HCT116 (cell line): ENCODE results near the gene RBM8A. TPM values are rescaled to one million over a fixed set of nuclear protein-coding genes. Genes with fewer than 3 reads are reported as not detected.
"Not testable (repeated sequence)": the region's sequence is repeated elsewhere in the genome, so short reads cannot be mapped to it uniquely, and the experiment has no call there.

Source experiments
- ATAC-seq: fragments of 200-7000 bp; cut with Tn5 transposase; 2 replicates; pipeline ENCODE4 v1.9.1; 2020; ENCODE audit warnings: mild to moderate bottlenecking, moderate library complexity
- BruUV-seq: library from RNA; stranded (reverse); fragments of 400-500 nt; replicated peaks from 2 replicates; lab custom pipeline; 2021; lab: Mats Ljungman, UMichigan
- CTCF ChIA-PET: fragments of 300-600 bp; sonication (Branson Sonifier 250); formaldehyde crosslinking; loops from one replicate; lab custom pipeline; 2021; ENCODE audit warnings: antibody characterized with exemption; lab: Charles Lee
- POLR2A ChIA-PET: fragments of 300-600, 350-600 bp; sonication (Branson Sonifier 250); formaldehyde crosslinking; loops from one replicate; lab custom pipeline; 2021; ENCODE audit warnings: antibody characterized with exemption; lab: Charles Lee
- RAD21 ChIA-PET, 2 experiments: fragments of 300-600 bp; sonication (Branson Sonifier 250); formaldehyde crosslinking; loops; one replicate each; lab custom pipeline; 2023; ENCODE audit warnings: low total read pairs in 2 of 2; ENCODE audit not compliant: uncharacterized antibody in 2 of 2, unreplicated experiment in 2 of 2, low non-redundant PET in 1 of 2; lab: Charles Lee
- DNase-seq: peaks from one replicate; pipeline ENCODE4 v3.0.0-alpha.2; 2010; ENCODE audit warnings: low read depth, low spot score
- H2AFZ ChIP-seq: fragments of 200-600 bp; shearing (Covaris generic), sonication (generic); 2 replicates; pipeline ENCODE4 v1.6.1; 2017; ENCODE audit warnings: low read depth, mixed run types, mixed read lengths, antibody characterized with exemption, low read length; ENCODE audit not compliant: poor library complexity, severe bottlenecking
- H3K27ac ChIP-seq: 2 replicates; pipeline ENCODE4 v1.5.1; 2012; ENCODE audit warnings: low read depth, low read length
- H3K27me3 ChIP-seq: fragments of 200-600 bp; sonication (generic); 2 replicates; pipeline ENCODE4 v1.6.1; 2016; ENCODE audit warnings: mixed run types, low read length, mixed read lengths; ENCODE audit not compliant: insufficient read depth
- H3K36me3 ChIP-seq, 2 experiments: fragments of 200-500 bp in 1 of 2; fragments of 200-600 bp in 1 of 2; sonication (Bioruptor generic) in 1 of 2; sonication (generic) in 1 of 2; 2 replicates each; pipeline versions ENCODE4 v1.5.1 to v1.6.1; 2014 to 2016; ENCODE audit warnings: low read length in 2 of 2, inconsistent platforms in 1 of 2, mixed read lengths in 1 of 2, mixed run types in 1 of 2; ENCODE audit not compliant: insufficient read depth in 2 of 2, control insufficient read depth in 1 of 2
- H3K4me1 ChIP-seq, 2 experiments: fragments of 200-600 bp in 1 of 2; sonication (generic) in 1 of 2; 2 replicates each; pipeline versions ENCODE4 v1.5.1 to v1.6.1; 2012 to 2017; ENCODE audit warnings: low read length in 2 of 2, inconsistent platforms in 1 of 2, mild to moderate bottlenecking in 1 of 2, mixed read lengths in 1 of 2, mixed run types in 1 of 2, moderate library complexity in 1 of 2; ENCODE audit not compliant: insufficient read depth in 2 of 2, control insufficient read depth in 1 of 2
- H3K4me2 ChIP-seq: fragments of 200-600 bp; sonication (generic); 2 replicates; pipeline ENCODE4 v1.6.1; 2017; ENCODE audit warnings: mixed run types, low read length, mixed read lengths
- H3K4me3 ChIP-seq, 2 experiments: fragments of 200-600 bp in 1 of 2; sonication (generic) in 1 of 2; replicated peaks in 1 of 2; 2 replicates each; pipeline ENCODE4 v1.5.1; 2011 to 2016; ENCODE audit warnings: low read length in 2 of 2, control low read depth in 1 of 2, low read depth in 1 of 2, mild to moderate bottlenecking in 1 of 2, mixed read lengths in 1 of 2, mixed run types in 1 of 2
- H3K79me2 ChIP-seq: fragments of 200-600 bp; sonication (generic); 2 replicates; pipeline ENCODE4 v1.6.1; 2017; ENCODE audit warnings: mild to moderate bottlenecking, mixed run types, low read length, moderate library complexity, mixed read lengths; ENCODE audit not compliant: insufficient read depth
- H3K9ac ChIP-seq: fragments of 200-600 bp; sonication (generic); 2 replicates; pipeline ENCODE4 v1.6.1; 2016; ENCODE audit warnings: low read length, mixed read lengths
- H3K9me2 ChIP-seq: fragments of 200-600 bp; sonication (generic), shearing (Covaris generic); 2 replicates; pipeline ENCODE4 v1.6.1; 2017; ENCODE audit warnings: mixed run types, mild to moderate bottlenecking, moderate library complexity; ENCODE audit not compliant: insufficient read depth
- H3K9me3 ChIP-seq, 2 experiments: fragments of 200-500 bp in 1 of 2; fragments of 200-600 bp in 1 of 2; sonication (Bioruptor generic) in 1 of 2; sonication (generic) in 1 of 2; 2 replicates each; pipeline ENCODE4 v1.6.1; 2014 to 2017; ENCODE audit warnings: low read length in 2 of 2, mixed read lengths in 2 of 2, inconsistent platforms in 1 of 2, low read depth in 1 of 2, mild to moderate bottlenecking in 1 of 2, mixed run types in 1 of 2, moderate library complexity in 1 of 2; ENCODE audit not compliant: control insufficient read depth in 1 of 2, insufficient read depth in 1 of 2
- H4K20me1 ChIP-seq: fragments of 200-600 bp; sonication (generic), shearing (Covaris generic); 2 replicates; pipeline ENCODE4 v1.6.1; 2017; ENCODE audit warnings: mixed run types, mild to moderate bottlenecking, moderate library complexity; ENCODE audit not compliant: insufficient read depth
- ATF3 ChIP-seq: IDR thresholded peaks from 2 replicates; pipeline ENCODE4 v1.6.1; 2012
- CBX3 ChIP-seq: IDR thresholded peaks from 2 replicates; pipeline ENCODE4 v1.6.1; 2012; ENCODE audit warnings: low read depth
- CTCF ChIP-seq, 3 experiments: fragments of 200-600 bp in 1 of 3; sonication (generic) in 1 of 3; IDR thresholded peaks in 2 of 3; conservative IDR thresholded peaks in 1 of 3; 2 replicates each; pipeline ENCODE4 v1.5.1; 2012 to 2017; ENCODE audit warnings: low read depth in 2 of 3, low read length in 2 of 3, antibody characterized with exemption in 1 of 3, borderline replicate concordance in 1 of 3, control low read depth in 1 of 3, mild to moderate bottlenecking in 1 of 3, mixed read lengths in 1 of 3, mixed run types in 1 of 3, moderate library complexity in 1 of 3; ENCODE audit not compliant: insufficient read depth in 1 of 3
- ELF1 ChIP-seq: IDR thresholded peaks from 2 replicates; pipeline ENCODE4 v1.6.1; 2012; ENCODE audit warnings: low read depth, borderline replicate concordance
- JUND ChIP-seq: IDR thresholded peaks from 2 replicates; pipeline ENCODE4 v1.6.1; 2012
- MAX ChIP-seq: IDR thresholded peaks from 2 replicates; pipeline ENCODE4 v1.6.1; 2012
- POLR2AphosphoS5 ChIP-seq: IDR thresholded peaks from 2 replicates; pipeline ENCODE4 v1.6.1; 2011; ENCODE audit warnings: mild to moderate bottlenecking, low read depth, low read length, moderate library complexity
- RAD21 ChIP-seq: IDR thresholded peaks from 2 replicates; pipeline ENCODE4 v1.6.1; 2012; ENCODE audit warnings: low read depth, mild to moderate bottlenecking
- SIN3A ChIP-seq: IDR thresholded peaks from 2 replicates; pipeline ENCODE4 v1.6.1; 2012; ENCODE audit warnings: low read depth
- SP1 ChIP-seq: IDR thresholded peaks from 2 replicates; pipeline ENCODE4 v1.6.1; 2012; ENCODE audit warnings: low read depth
- SRF ChIP-seq: IDR thresholded peaks from 2 replicates; pipeline ENCODE4 v1.6.1; 2012; ENCODE audit warnings: low read depth
- TCF7L2 ChIP-seq: IDR thresholded peaks from 2 replicates; pipeline ENCODE4 v1.7.0; 2011; ENCODE audit warnings: borderline replicate concordance, inconsistent platforms; ENCODE audit not compliant: insufficient read depth, insufficient read length; ENCODE audit errors: extremely low read depth
- YY1 ChIP-seq: IDR thresholded peaks from 2 replicates; pipeline ENCODE4 v1.6.1; 2011; ENCODE audit warnings: low read length, low read depth, moderate library complexity, mild to moderate bottlenecking; ENCODE audit not compliant: insufficient replicate concordance; ENCODE audit errors: extremely low read depth
- ZBTB33 ChIP-seq: IDR thresholded peaks from 2 replicates; pipeline ENCODE4 v1.6.1; 2011; ENCODE audit warnings: mild to moderate bottlenecking, low read length, moderate library complexity; ENCODE audit not compliant: insufficient replicate concordance; ENCODE audit errors: extremely low read depth
- ZFX ChIP-seq: fragments of 450-650 bp; IDR thresholded peaks from 2 replicates; pipeline ENCODE4 v1.6.1; 2017
- ZNF274 ChIP-seq: fragments of 200-500 bp; sonication (Bioruptor generic); IDR thresholded peaks from 2 replicates; pipeline ENCODE4 v1.6.1; 2014; ENCODE audit warnings: mild to moderate bottlenecking, low read depth, low read length, inconsistent platforms
- intact Hi-C: fragments of 100-400 bp; cut with micrococcal nuclease; formaldehyde crosslinking; loops from 2 replicates; pipeline ENCODE4 v1.10.0; 2022
- total RNA-seq: library from RNA; stranded (reverse); gene quantifications from one replicate; pipeline ENCODE4 v1.2.1, GENCODE V29; 2021; ENCODE audit not compliant: unreplicated experiment

RBM8A gene
- total RNA-seq, 1 experiment from 2014 or later, result 195 TPM

- no peak overlapping the region for H3K9ac ChIP-seq
- BruUV-seq, result no TSS peak
- no peak overlapping the region for H3K4me3 ChIP-seq
- intact Hi-C loops, result no loop called here
- no peaks in the 10 kb centered on the region for H4K20me1 ChIP-seq
- no peaks in the 10 kb centered on the region for H3K9me2 ChIP-seq
- H3K27me3 ChIP-seq, result no peaks in the 10 kb centered on the region
- POLR2A ChIA-PET, result no interaction called here
- CTCF ChIA-PET, result no interaction called here
- H3K79me2 ChIP-seq, result no peaks in the 10 kb centered on the region
- no peaks in the 10 kb centered on the region for H3K36me3 ChIP-seq
- DNase-seq, result no peak
- H3K9me3 ChIP-seq, result no peaks in the 10 kb centered on the region
- TF ChIP-seq YY1 (no peak), ATF3 (no peak), RAD21 (no peak), ZBTB33 (no peak), POLR2AphosphoS5 (no peak), ZFX (no peak), SIN3A (no peak), SP1 (no peak), TCF7L2 (no peak), MAX (no peak), CBX3 (no peak), ZNF274 (no peak), JUND (no peak), SRF (no peak), ELF1 (no peak), CTCF (IDR thresholded peaks at IDR 0.05 in 2 of 3, conservative IDR thresholded peaks at IDR 0.05 in 1 of 3; ENCODE audit: borderline replicate concordance in 1 of 3, insufficient read depth in 1 of 3, low read depth in 2 of 3, low read length in 2 of 3) (no peak)
- TF ChIP-seq, all 23 proteins: peak for 0
- Histone ChIP-seq H2AFZ (no peak overlapping the region), H3K4me1 (no peaks in the 10 kb centered on the region), H3K4me2 (no peak overlapping the region), H3K27ac (no peak overlapping the region)
- RAD21 ChIA-PET, result no interaction called here
- ATAC-seq, result no peak
These were observed 8.4 kb upstream of the RBM8A start for GRCh38 chr1:145935708-145936107.

- RAD21 ChIA-PET, result not testable (repeated sequence)
These were observed 5.3 kb upstream of the RBM8A start for GRCh38 chr1:145932522-145933009.

More at GRCh38 chr1:145932522-145933009, 5.3 kb upstream of the RBM8A start:
- intact Hi-C loops, result loop anchor here (2.0 kb wide), 1 partner anchor 44 kb away; no protein-coding TSS in a partner anchor
- H3K9me2 ChIP-seq, H3K4me3 ChIP-seq, BruUV-seq, H2AFZ ChIP-seq, POLR2A ChIA-PET, DNase-seq, H4K20me1 ChIP-seq, H3K9me3 ChIP-seq, H3K27me3 ChIP-seq, H3K4me2 ChIP-seq, H3K79me2 ChIP-seq, H3K27ac ChIP-seq, ATAC-seq, CTCF ChIA-PET, H3K9ac ChIP-seq, H3K36me3 ChIP-seq: not testable (repeated sequence)
- H3K4me1 ChIP-seq, result peaks cover 4 to 11% of the 10 kb centered on the region in 2 experiments; a peak in 2 of 4 replicates
